ENCODE measurements around the gene TNFAIP8L1. TPM values are rescaled to one million over a fixed set of nuclear protein-coding genes. Genes with fewer than 3 reads are reported as not detected.

Gene TNFAIP8L1
- total RNA-seq, 1 donor from 2014 or later = 8.5 TPM

DNA sequence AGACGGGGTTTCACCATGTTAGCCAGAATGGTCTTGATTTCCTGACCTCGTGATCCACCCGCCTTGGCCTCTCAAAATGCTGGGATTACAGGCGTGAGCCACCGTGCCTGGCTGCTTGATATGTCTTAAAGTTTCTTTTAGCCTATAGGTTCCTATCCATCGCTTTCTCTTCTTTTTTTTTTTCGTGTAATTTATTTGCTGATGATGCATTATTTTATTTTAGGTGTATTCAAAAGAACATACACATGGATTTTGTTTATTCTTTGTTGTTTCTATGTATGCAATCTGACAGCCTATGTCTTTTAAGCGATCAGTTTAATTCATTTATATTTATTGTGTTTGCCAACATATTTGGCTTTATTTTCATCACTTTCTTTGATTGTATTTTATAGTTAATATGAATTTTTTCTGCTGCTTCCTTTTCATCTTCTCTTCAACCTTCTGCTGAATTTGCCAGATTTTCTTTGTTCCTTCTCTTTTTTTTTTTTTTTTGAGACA, 26.0 kb upstream of the TNFAIP8L1 start:
- TF ChIP-seq, protein P1, sequence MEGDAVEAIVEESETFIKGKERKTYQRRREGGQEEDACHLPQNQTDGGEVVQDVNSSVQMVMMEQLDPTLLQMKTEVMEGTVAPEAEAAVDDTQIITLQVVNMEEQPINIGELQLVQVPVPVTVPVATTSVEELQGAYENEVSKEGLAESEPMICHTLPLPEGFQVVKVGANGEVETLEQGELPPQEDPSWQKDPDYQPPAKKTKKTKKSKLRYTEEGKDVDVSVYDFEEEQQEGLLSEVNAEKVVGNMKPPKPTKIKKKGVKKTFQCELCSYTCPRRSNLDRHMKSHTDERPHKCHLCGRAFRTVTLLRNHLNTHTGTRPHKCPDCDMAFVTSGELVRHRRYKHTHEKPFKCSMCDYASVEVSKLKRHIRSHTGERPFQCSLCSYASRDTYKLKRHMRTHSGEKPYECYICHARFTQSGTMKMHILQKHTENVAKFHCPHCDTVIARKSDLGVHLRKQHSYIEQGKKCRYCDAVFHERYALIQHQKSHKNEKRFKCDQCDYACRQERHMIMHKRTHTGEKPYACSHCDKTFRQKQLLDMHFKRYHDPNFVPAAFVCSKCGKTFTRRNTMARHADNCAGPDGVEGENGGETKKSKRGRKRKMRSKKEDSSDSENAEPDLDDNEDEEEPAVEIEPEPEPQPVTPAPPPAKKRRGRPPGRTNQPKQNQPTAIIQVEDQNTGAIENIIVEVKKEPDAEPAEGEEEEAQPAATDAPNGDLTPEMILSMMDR (IDR thresholded peaks at IDR 0.05; ENCODE audit: unreplicated experiment) = no peak
- Mint-ChIP-seq H3K4me1 (ENCODE audit: low read depth) (peaks cover 3% of the 10 kb centered on the region), H3K27ac (no peak overlapping the region), H3K36me3 (ENCODE audit: insufficient read depth) (no peaks in the 10 kb centered on the region), H3K9me3 (ENCODE audit: low read depth) (no peaks in the 10 kb centered on the region), H3K27me3 (peaks cover 30% of the 10 kb centered on the region), H3K4me3 (ENCODE audit: low read depth) (no peak overlapping the region)
- no peak for DNase-seq (ENCODE audit: low spot score, unreplicated experiment)

DNA sequence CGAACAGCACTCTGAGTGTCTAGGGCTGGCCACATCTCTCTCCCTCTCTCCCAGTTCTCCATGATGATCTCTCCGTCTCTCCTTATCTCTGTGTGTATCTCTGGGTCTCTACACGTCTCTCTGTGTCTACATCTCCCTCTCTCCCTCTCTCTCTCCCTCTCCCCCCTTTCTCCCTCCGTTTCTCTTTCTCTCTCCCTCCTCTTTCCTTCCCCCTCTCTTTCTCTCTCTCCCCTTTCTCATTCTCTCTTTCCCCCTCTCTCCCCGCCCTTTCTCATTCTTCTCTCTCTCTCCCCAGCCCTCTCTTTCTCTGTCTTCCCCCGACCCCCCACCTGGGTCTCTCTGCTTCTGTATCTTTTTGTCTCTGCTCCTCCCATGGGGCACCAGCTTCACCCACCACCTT, 21.3 kb upstream of the TNFAIP8L1 start:
- H3K27ac Mint-ChIP-seq = no peak overlapping the region
- no peaks in the 10 kb centered on the region for H3K36me3 Mint-ChIP-seq (ENCODE audit: insufficient read depth)
- peaks cover 15% of the 10 kb centered on the region for H3K27me3 Mint-ChIP-seq
- H3K4me3 Mint-ChIP-seq (ENCODE audit: low read depth) = no peak overlapping the region
- DNase-seq (ENCODE audit: low spot score, unreplicated experiment) = no peak
- peaks cover 5% of the 10 kb centered on the region for H3K4me1 Mint-ChIP-seq (ENCODE audit: low read depth)
- TF ChIP-seq, protein P1 (IDR thresholded peaks at IDR 0.05; ENCODE audit: unreplicated experiment) = no peak
- H3K9me3 Mint-ChIP-seq (ENCODE audit: low read depth) = no peaks in the 10 kb centered on the region

DNA sequence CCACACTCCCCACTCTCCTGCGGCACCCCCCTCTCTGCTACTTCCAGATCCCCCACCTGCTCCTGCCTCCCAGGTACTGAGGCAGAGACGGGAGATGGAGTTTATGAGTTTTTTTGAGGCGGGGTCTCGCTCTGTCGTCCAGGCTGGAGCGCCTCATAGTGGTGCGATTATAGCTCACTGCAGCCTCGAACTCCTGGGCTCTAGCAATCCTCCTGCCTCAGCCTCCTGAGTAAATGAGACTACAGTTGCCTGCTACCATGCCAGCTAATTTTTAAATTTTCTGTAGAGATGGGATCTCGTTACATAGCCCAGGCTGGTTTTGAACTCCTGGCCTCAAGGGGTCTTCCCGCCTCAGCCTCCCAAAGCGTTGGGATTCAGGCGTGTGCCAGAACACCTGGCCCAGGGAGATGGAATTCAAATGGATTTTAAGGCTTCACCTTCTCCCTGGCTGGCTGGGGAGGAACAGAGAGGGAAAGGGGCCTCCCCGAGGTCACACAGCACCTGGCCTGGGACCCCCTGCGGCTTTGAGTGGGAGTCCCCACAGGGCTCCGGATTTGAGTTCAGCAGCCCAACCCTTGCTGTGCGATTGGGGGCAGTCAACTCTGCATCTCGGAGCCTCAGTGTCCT, 19.5 kb upstream of the TNFAIP8L1 start:
- H3K4me1 Mint-ChIP-seq (ENCODE audit: low read depth) = peaks cover 8% of the 10 kb centered on the region
- H3K36me3 Mint-ChIP-seq (ENCODE audit: insufficient read depth) = no peaks in the 10 kb centered on the region
- H3K4me3 Mint-ChIP-seq (ENCODE audit: low read depth) = no peak overlapping the region
- TF ChIP-seq, protein P1 (IDR thresholded peaks at IDR 0.05; ENCODE audit: unreplicated experiment) = no peak
- H3K9me3 Mint-ChIP-seq (ENCODE audit: low read depth) = no peaks in the 10 kb centered on the region
- DNase-seq (ENCODE audit: low spot score, unreplicated experiment) = no peak
- H3K27me3 Mint-ChIP-seq = peaks cover 12% of the 10 kb centered on the region
- no peak overlapping the region for H3K27ac Mint-ChIP-seq

DNA sequence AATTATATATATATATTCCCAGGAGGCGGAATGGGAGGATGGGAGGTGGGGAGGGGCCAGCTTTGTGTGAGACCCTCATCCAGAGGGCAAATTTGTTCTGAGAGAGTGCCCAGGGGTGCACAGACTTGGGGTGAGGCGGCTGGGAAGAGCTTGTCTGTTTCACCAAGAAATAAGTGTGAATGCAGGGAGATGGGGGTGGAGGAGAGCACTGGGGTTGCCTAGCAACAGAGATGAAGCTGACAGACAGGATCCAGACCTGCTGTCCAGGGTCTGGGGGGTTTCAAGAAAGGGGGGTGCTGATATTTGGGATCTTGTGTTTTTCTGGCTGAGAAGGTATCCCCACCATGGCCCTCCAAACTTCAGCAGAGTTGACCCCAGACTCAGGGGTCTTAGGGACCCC, 18.6 kb upstream of the TNFAIP8L1 start:
- Mint-ChIP-seq H3K27me3 (peaks cover 12% of the 10 kb centered on the region), H3K4me1 (ENCODE audit: low read depth) (peaks cover 10% of the 10 kb centered on the region), H3K4me3 (ENCODE audit: low read depth) (no peak overlapping the region), H3K27ac (no peak overlapping the region), H3K9me3 (ENCODE audit: low read depth) (no peaks in the 10 kb centered on the region), H3K36me3 (ENCODE audit: insufficient read depth) (no peaks in the 10 kb centered on the region)
- no peak for DNase-seq (ENCODE audit: low spot score, unreplicated experiment)
- TF ChIP-seq, protein P1 (IDR thresholded peaks at IDR 0.05; ENCODE audit: unreplicated experiment) = no peak

DNA sequence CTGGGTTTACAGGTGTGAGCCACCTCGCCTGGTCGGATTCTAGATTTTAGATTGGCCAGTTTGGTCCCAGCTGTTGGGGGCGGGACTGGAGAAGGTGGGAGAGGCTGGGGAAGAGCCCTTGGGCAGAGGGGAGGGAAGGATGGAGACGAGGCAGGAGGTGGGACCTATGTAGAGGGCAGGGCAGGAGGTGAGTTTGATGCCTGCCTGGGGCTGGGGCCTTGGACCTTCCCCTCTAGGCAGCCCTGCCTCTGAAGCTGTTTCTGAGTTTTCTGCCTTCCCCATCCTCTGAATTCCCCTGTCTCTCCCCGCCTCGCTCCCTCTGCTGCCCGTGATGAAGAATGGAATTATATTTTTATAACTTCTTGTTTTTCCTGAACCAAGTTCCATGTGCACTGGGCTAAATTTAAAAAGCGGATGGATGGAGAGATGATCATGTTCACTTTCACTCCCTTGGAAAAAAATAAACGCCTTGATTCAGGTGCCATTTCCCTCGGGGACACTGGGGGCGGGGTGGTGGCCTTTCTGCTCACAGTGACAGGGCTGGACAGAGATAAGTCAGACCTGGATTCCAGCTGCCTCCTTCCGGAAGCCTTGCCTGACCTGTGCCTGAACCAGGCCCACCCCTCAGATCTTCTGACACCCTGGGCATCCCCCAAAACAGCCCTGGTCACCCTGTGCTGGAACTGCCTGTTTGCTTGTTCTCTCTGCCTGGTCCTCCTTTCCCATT, 16.5 kb upstream of the TNFAIP8L1 start:
- H3K9me3 Mint-ChIP-seq (ENCODE audit: low read depth) = no peaks in the 10 kb centered on the region
- H3K4me3 Mint-ChIP-seq (ENCODE audit: low read depth) = no peak overlapping the region
- H3K36me3 Mint-ChIP-seq (ENCODE audit: insufficient read depth) = no peaks in the 10 kb centered on the region
- no peak overlapping the region for H3K27ac Mint-ChIP-seq
- peaks cover 7% of the 10 kb centered on the region for H3K4me1 Mint-ChIP-seq (ENCODE audit: low read depth)
- no peak for DNase-seq (ENCODE audit: low spot score, unreplicated experiment)
- peaks cover 6% of the 10 kb centered on the region for H3K27me3 Mint-ChIP-seq
- TF ChIP-seq, protein P1 (IDR thresholded peaks at IDR 0.05; ENCODE audit: unreplicated experiment) = peak; percentile 38
